ENCODE data around the gene POLE. TPM values are rescaled to one million over a fixed set of nuclear protein-coding genes. Genes with fewer than 3 reads are reported as not detected.

POLE gene
- total RNA-seq, 4 donors from 2014 or later: 7.2 to 63.8 (median 23.3) TPM

DNA sequence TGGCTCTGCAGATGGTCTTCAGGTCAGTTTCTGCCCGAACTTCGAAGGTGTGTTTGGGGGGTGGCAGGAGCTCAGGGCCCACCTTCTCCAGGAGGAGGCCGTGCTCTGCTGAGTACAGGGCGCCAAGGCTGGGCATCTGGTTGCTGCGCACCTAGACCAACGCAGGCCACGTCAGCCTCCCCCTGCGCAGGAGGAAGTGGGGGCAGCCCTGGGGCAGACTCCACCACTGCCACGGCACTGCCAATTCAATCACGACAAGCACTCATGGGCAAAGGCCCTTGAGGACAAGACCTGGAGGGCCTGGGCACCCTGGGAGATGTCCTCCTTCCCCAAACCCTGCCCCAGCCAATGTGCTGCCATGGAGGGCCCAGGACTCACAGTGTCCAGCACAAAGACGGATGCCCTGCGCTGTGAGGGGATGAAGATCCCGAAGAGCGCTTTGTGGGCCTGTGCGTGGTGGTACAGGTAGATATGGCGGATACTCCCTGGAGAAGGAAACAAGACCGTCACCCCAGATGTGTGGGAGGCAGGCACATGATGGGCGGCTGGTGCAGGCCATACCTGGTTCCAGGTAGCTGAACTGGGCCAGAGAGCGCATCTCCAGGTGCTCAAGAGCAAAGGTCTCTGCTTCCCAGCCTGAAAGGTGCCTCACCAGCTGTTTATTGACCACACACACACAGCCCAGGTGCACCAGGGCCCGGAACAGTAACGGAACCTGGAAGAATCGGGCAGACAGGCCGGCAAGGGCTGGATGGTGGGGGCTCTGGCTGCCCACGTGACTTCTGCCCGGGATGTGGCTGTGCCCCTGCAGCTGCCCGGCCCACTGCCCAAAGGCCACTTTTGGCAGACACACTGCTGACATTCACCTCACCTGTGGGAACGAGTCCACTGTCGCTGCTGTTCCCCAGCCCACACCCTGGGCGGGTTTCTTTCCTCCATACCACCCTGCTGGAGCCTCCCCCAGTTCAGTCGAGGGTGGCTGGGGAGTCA, 44.0 kb downstream of the POLE start:
- H3K4me1 ChIP-seq: peaks cover 0 to 2% (median 0%) of the 10 kb centered on the region in 3 donors
- peaks cover 0 to 88% of the 10 kb centered on the region in 2 donors for H3K36me3 ChIP-seq
- no peak overlapping the region for H3K27ac ChIP-seq
- WGBS, 2 donors (ENCODE audit: low coverage in 1 of 2): 94 to 100% methylated on average over 1 to 9 of the region's 30 CpGs
- no peaks in the 10 kb centered on the region for H3K9me3 ChIP-seq
- H3K27me3 ChIP-seq: no peaks in the 10 kb centered on the region
- no peak for ATAC-seq
- H3K4me3 ChIP-seq: no peak overlapping the region
- TF ChIP-seq POLR2AphosphoS5 (IDR thresholded peaks at IDR 0.05): no peak

DNA sequence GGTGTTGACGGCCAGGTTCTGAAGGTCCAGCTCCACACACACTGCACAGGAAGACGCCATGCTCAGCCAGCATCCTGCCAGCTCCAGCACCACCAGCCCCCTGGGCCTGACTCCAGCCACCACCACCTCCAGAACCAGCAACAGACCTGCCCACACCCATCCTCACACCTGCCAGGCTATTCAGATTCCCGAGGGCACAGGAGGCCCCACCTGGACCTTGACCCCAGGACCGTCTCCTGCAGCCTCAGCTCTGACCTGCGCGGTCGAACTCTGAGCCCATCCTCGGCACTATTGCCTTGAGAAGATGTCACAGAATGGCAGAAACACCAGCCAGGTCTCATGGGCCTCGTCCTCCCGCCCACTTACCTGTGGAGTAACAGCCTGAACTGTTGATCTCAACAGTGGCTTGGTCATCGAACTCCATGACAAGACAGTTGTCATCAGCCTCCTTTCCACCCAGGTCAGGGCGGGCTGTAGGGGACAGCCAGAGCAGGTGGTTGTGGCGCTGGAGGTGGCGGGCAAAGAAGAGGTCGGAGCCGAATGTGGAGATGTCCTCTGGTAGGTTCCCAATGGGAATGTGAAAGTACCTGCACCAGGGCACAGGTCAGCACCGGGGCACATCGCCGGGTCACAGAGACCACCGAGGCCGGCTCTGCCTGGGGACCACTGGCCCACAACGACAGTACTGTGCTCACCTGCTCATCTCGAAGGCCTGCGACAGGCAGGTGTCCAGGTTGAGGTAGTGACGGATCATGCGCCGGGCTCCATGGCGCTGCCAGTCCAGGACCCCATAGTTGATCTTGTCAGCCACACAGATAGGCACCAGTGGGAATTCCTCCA, 45.1 kb downstream of the POLE start:
- Histone ChIP-seq H3K9me3 (no peaks in the 10 kb centered on the region), H3K27ac (no peak overlapping the region), H3K4me3 (no peak overlapping the region), H3K27me3 (no peaks in the 10 kb centered on the region), H3K36me3 (peaks cover 0 to 88% of the 10 kb centered on the region in 2 donors), H3K4me1 (peaks cover 0 to 2% (median 0%) of the 10 kb centered on the region in 3 donors)
- no peak for ATAC-seq
- WGBS, 2 donors (ENCODE audit: low coverage in 1 of 2): 97% methylated on average over 5 of the region's 28 CpGs; no CpG with 5 or more reads in 1 of the 2 donors
- TF ChIP-seq EP300 (IDR thresholded peaks at IDR 0.05): no peak
- TF ChIP-seq POLR2A (IDR thresholded peaks at IDR 0.05): no peak
- TF ChIP-seq, protein P1, sequence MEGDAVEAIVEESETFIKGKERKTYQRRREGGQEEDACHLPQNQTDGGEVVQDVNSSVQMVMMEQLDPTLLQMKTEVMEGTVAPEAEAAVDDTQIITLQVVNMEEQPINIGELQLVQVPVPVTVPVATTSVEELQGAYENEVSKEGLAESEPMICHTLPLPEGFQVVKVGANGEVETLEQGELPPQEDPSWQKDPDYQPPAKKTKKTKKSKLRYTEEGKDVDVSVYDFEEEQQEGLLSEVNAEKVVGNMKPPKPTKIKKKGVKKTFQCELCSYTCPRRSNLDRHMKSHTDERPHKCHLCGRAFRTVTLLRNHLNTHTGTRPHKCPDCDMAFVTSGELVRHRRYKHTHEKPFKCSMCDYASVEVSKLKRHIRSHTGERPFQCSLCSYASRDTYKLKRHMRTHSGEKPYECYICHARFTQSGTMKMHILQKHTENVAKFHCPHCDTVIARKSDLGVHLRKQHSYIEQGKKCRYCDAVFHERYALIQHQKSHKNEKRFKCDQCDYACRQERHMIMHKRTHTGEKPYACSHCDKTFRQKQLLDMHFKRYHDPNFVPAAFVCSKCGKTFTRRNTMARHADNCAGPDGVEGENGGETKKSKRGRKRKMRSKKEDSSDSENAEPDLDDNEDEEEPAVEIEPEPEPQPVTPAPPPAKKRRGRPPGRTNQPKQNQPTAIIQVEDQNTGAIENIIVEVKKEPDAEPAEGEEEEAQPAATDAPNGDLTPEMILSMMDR (IDR thresholded peaks at IDR 0.05): no peak
- TF ChIP-seq POLR2AphosphoS5 (IDR thresholded peaks at IDR 0.05): no peak

DNA sequence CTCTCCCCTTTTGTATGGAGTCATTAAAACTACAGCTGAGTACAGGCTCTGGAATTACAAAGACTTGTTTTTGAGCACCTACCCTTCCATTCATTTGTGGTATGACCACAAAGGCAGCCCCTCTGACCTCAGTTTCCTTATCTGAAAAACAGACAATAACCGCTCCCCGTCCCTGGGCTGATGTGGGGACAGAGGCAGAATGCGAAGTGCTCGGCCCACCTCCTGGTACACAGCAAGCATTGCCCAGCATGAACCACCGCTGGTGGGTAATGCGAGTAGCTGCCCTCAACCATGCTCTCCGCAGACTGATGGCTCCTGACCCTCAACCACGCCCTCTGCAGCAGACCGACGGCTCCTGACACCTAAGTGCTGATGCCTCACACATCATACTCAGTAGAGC, 46.2 kb downstream of the POLE start:
- no peak for ATAC-seq
- Histone ChIP-seq H3K27me3 (no peaks in the 10 kb centered on the region), H3K36me3 (peaks cover 0 to 88% of the 10 kb centered on the region in 2 donors), H3K4me3 (no peak overlapping the region), H3K4me1 (peaks cover 0 to 2% (median 0%) of the 10 kb centered on the region in 3 donors), H3K9me3 (no peaks in the 10 kb centered on the region), H3K27ac (no peak overlapping the region)
- TF ChIP-seq POLR2AphosphoS5 (IDR thresholded peaks at IDR 0.05): no peak
- TF ChIP-seq, protein P1 (IDR thresholded peaks at IDR 0.05): no peak
- TF ChIP-seq POLR2A (IDR thresholded peaks at IDR 0.05): no peak
- TF ChIP-seq EP300 (IDR thresholded peaks at IDR 0.05): no peak
- WGBS, 2 donors (ENCODE audit: low coverage in 1 of 2): 86% methylated on average over 6 of the region's 10 CpGs; no CpG with 5 or more reads in 1 of the 2 donors

DNA sequence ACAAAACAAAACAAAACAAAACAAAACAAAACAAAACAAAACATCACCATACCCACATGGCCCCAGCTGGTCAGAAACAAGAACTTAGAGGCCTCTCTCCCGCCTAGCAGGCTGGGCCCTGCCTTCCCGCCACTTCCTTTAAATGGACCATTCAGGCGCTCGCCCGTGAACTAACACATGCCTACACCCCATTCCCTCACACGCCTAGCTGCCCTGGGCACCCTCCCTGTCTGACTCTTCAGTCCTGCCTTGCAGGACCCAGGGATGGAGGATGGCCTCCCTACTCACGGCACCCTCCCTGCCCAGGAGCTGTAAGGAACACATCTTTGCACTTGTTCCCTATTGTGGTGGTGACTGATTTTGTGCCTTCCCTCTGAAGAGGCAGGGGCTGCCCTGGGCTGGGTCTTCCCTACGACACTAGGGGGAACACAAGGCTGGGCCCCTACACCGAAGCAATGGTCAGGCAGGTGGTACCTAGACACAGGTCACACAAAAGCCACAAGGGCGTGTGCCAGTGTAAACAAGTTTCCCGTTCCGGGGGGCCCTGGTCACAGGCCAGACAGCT, 47.1 kb downstream of the POLE start:
- WGBS, 2 donors (ENCODE audit: low coverage in 1 of 2): 85 to 100% methylated on average over 1 to 5 of the region's 12 CpGs
- no peak for ATAC-seq

More for the DNA sequence above, 47.1 kb downstream of the POLE start:
- TF ChIP-seq POLR2AphosphoS5 (IDR thresholded peaks at IDR 0.05): no peak
- TF ChIP-seq, protein P1 (IDR thresholded peaks at IDR 0.05): no peak
- no peak for TF ChIP-seq POLR2A (IDR thresholded peaks at IDR 0.05)
- no peak for TF ChIP-seq EP300 (IDR thresholded peaks at IDR 0.05)
- Histone ChIP-seq H3K4me3 (no peak overlapping the region), H3K9me3 (no peaks in the 10 kb centered on the region), H3K36me3 (peaks cover 0 to 88% of the 10 kb centered on the region in 2 donors), H3K4me1 (peaks cover 0 to 2% (median 0%) of the 10 kb centered on the region in 3 donors), H3K27me3 (no peaks in the 10 kb centered on the region), H3K27ac (no peak overlapping the region)

All from gastroesophageal sphincter (tissue), 4 donors.